Esophagus squamous epithelium (tissue), 5 donors: ENCODE results near the gene MALRD1. TPM values are rescaled to one million over a fixed set of nuclear protein-coding genes. Genes with fewer than 3 reads are reported as not detected.
"Not testable (repeated sequence)": the region's sequence is repeated elsewhere in the genome, so short reads cannot be mapped to it uniquely, and the experiment has no call there.

Experiments
- DNase-seq: peaks from one replicate; lab custom pipeline; 2025; lab: John Stamatoyannopoulos, UW
- H3K27ac ChIP-seq, 4 donors: fragments of 200-600 bp; sonication (generic); one replicate each; pipeline ENCODE4 v1.5.1; 2016 to 2019; ENCODE audit warnings: mild to moderate bottlenecking in 1 of 4
- H3K27me3 ChIP-seq, 4 donors: fragments of 200-600 bp; sonication (generic); 1 replicate in 3 of 4; 2 replicates in 1 of 4; pipeline versions ENCODE4 v1.5.1 to v1.6.0; 2017 to 2021; ENCODE audit warnings: antibody characterized with exemption in 1 of 4
- H3K36me3 ChIP-seq, 3 donors: fragments of 200-600 bp; sonication (generic); one replicate each; pipeline ENCODE4 v1.5.1; 2016 to 2019
- H3K4me1 ChIP-seq, 3 donors: fragments of 200-600 bp; sonication (generic); one replicate each; pipeline ENCODE4 v1.5.1; 2017 to 2019
- H3K4me3 ChIP-seq, 4 donors: fragments of 200-600 bp; sonication (generic); 1 replicate in 3 of 4; 2 replicates in 1 of 4; pipeline ENCODE4 v1.5.1; 2016 to 2019; ENCODE audit warnings: mild to moderate bottlenecking in 2 of 4, moderate library complexity in 1 of 4
- H3K9me3 ChIP-seq, 3 donors: fragments of 200-600 bp; sonication (generic); one replicate each; pipeline ENCODE4 v1.5.1; 2016 to 2019
- CTCF ChIP-seq, 6 experiments: fragments of 450-650 bp in 4 of 6; fragments of 200-600 bp in 2 of 6; sonication (generic) in 2 of 6; IDR thresholded peaks; one replicate each; pipeline ENCODE4 v1.5.1; 2016 to 2019; ENCODE audit warnings: antibody characterized with exemption in 6 of 6, mild to moderate bottlenecking in 4 of 6, moderate library complexity in 4 of 6
- POLR2A ChIP-seq, 4 donors: fragments of 450-650 bp; IDR thresholded peaks; one replicate each; pipeline ENCODE4 v1.6.1; 2017; ENCODE audit warnings: antibody characterized with exemption in 4 of 4, mild to moderate bottlenecking in 4 of 4, moderate library complexity in 3 of 4
- WGBS, 2 donors: methylation state at CpG; one replicate each; pipeline ENCODE4 v1.1.5; 2018; 5-methylcytosine and 5-hydroxymethylcytosine counted together
- intact Hi-C: fragments of 100-400 bp; cut with DNase I; formaldehyde crosslinking; loops from one replicate; pipeline ENCODE4 v1.15.0; 2022
- total RNA-seq, 4 donors: library from RNA; depleted of rRNA; stranded (reverse); fragments of >200 nt; gene quantifications; one replicate each; pipeline ENCODE4 v1.1.0, GENCODE V29; 2016
- donor health status: DM: yes; HTN: yes; CAD: no.

Gene MALRD1
- total RNA-seq, 4 donors from 2014 or later: 0.38 TPM; not detected in 3

DNA sequence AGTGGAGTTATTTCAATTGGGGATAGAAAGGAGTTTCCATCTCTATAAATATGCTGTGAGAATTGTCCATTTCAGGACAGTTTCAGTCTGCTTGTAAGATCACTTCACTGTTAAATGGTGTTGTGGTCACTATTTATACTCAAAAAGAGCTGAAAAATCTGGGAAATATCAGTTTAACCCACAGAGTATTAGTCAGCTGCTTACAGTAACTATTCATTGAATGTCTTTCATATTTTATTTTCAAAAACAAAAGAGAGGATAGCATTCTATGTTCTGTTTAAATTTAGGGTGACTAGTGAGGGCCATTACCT is 682.3 kb downstream of the MALRD1 start:
- Histone ChIP-seq H3K4me1 (no peaks in the 10 kb centered on the region), H3K27me3 (no peaks in the 10 kb centered on the region), H3K4me3 (no peak overlapping the region), H3K9me3 (no peaks in the 10 kb centered on the region), H3K36me3 (no peaks in the 10 kb centered on the region), H3K27ac (no peak overlapping the region)
- TF ChIP-seq CTCF (IDR thresholded peaks at IDR 0.05): no peak
- no peak for TF ChIP-seq POLR2A (IDR thresholded peaks at IDR 0.05)
- no peak for DNase-seq
- intact Hi-C loops: no loop called here

DNA sequence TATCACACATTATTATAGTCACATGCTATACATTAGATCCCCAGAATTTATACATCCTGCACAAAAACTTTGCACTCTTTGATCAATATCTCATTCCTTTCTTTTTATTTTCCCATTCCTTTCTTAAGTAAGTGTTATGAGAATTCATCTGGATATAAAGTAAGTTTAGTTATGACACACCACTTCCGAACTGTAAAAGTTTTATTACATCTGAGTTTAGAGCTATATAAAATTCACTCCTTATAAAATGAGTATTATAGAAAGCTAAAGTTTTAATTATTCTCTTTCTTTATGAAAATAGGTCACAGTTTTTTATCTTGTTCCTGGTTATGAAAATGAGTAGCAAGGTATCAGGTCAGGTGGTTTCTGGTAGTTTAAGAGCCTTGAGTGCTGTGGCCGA is 683.0 kb downstream of the MALRD1 start:
- no peak overlapping the region for H3K27ac ChIP-seq
- H3K9me3 ChIP-seq: no peaks in the 10 kb centered on the region
- H3K27me3 ChIP-seq: no peaks in the 10 kb centered on the region
- DNase-seq: no peak
- WGBS, 2 donors: 87 to 95% methylated on average over 2 of the region's 2 CpGs
- H3K4me3 ChIP-seq: no peak overlapping the region
- H3K36me3 ChIP-seq: no peaks in the 10 kb centered on the region
- no peak for TF ChIP-seq CTCF (IDR thresholded peaks at IDR 0.05)
- TF ChIP-seq POLR2A (IDR thresholded peaks at IDR 0.05): no peak
- intact Hi-C loops: no loop called here
- no peaks in the 10 kb centered on the region for H3K4me1 ChIP-seq

GRCh38 chr10:19738440-19738839 is 689.8 kb downstream of the MALRD1 start:
- WGBS, 2 donors: 83 to 91% methylated on average over 1 of the region's 1 CpG
- TF ChIP-seq POLR2A (IDR thresholded peaks at IDR 0.05): no peak
- no peak for TF ChIP-seq CTCF (IDR thresholded peaks at IDR 0.05)
- Histone ChIP-seq H3K4me1 (no peaks in the 10 kb centered on the region), H3K36me3 (no peaks in the 10 kb centered on the region), H3K4me3 (no peak overlapping the region), H3K9me3 (no peaks in the 10 kb centered on the region), H3K27me3 (no peaks in the 10 kb centered on the region), H3K27ac (no peak overlapping the region)
- intact Hi-C loops: no loop called here
- no peak for DNase-seq

GRCh38 chr10:19739232-19739631 is 690.6 kb downstream of the MALRD1 start:
- DNase-seq, H3K36me3 ChIP-seq, H3K27me3 ChIP-seq, H3K4me1 ChIP-seq, intact Hi-C loops, H3K27ac ChIP-seq, H3K4me3 ChIP-seq, H3K9me3 ChIP-seq: not testable (repeated sequence)
- WGBS, 2 donors: 70 to 78% methylated on average over 6 to 7 of the region's 7 CpGs

DNA sequence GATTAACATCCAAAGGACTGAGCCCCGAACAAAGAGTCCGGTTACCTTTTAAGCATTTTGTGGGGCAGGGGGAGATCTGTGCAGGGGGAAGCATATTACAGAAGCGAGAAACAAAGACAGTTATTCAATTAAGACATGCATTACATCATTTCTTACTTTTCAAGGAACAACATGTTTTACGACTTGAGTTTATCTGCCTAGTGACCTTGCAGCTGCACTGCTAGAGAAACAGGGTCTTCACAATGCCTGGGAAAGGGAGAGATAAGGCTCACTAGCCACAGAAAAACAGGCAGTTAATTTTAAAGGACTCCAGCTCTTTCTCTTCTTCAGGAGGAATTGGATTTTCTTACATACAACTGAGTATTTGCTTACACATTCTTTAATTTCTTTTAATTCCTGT is 693.5 kb downstream of the MALRD1 start:
- intact Hi-C loops, H3K36me3 ChIP-seq, H3K27me3 ChIP-seq, H3K9me3 ChIP-seq, DNase-seq, H3K4me3 ChIP-seq, H3K4me1 ChIP-seq, H3K27ac ChIP-seq: not testable (repeated sequence)
- 47 to 69% methylated on average over 4 of the region's 4 CpGs for WGBS, 2 donors

DNA sequence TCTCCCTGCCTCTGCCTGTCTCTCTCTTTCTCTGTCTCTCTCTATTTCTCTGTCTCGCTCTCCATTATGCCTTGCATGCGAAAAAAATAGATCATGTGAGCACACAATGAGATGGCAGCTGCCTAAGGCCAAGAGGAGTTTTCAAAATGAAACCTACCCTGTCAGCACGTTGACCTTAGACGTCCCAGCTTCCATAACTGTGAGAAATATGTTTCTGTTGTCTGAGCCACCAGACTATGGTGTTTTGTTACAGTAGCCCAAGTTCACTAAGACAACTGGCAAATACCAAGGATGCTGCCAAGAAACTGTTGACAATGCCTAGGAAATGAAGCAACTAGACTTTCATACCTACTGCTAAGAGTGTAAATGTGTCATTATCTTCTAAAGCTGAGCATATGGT is 697.1 kb downstream of the MALRD1 start:
- intact Hi-C loops: no loop called here
- TF ChIP-seq POLR2A (IDR thresholded peaks at IDR 0.05): no peak
- H3K27ac ChIP-seq: no peak overlapping the region
- H3K4me1 ChIP-seq: no peaks in the 10 kb centered on the region
- no peaks in the 10 kb centered on the region for H3K27me3 ChIP-seq
- no peak for DNase-seq
- 81 to 88% methylated on average over 4 of the region's 4 CpGs for WGBS, 2 donors
- no peak overlapping the region for H3K4me3 ChIP-seq
- H3K9me3 ChIP-seq: no peaks in the 10 kb centered on the region
- no peaks in the 10 kb centered on the region for H3K36me3 ChIP-seq

GRCh38 chr10:19749185-19749729 is 700.7 kb downstream of the MALRD1 start:
- Histone ChIP-seq H3K27me3 (no peaks in the 10 kb centered on the region), H3K27ac (no peak overlapping the region), H3K36me3 (no peaks in the 10 kb centered on the region), H3K4me1 (no peaks in the 10 kb centered on the region), H3K9me3 (no peaks in the 10 kb centered on the region), H3K4me3 (no peak overlapping the region)
- intact Hi-C loops: no loop called here
- no peak for DNase-seq
- TF ChIP-seq CTCF (IDR thresholded peaks at IDR 0.05): no peak
- TF ChIP-seq POLR2A (IDR thresholded peaks at IDR 0.05): no peak
